NOMO-1 (cell line): ENCODE results near the gene CCDC194.

Experiments used
- DNase-seq, 2 experiments: peaks; one replicate each; lab custom pipeline; 2025; ENCODE audit not compliant: unreplicated experiment in 2 of 2; lab: John Stamatoyannopoulos, UW

Gene CCDC194

DNA sequence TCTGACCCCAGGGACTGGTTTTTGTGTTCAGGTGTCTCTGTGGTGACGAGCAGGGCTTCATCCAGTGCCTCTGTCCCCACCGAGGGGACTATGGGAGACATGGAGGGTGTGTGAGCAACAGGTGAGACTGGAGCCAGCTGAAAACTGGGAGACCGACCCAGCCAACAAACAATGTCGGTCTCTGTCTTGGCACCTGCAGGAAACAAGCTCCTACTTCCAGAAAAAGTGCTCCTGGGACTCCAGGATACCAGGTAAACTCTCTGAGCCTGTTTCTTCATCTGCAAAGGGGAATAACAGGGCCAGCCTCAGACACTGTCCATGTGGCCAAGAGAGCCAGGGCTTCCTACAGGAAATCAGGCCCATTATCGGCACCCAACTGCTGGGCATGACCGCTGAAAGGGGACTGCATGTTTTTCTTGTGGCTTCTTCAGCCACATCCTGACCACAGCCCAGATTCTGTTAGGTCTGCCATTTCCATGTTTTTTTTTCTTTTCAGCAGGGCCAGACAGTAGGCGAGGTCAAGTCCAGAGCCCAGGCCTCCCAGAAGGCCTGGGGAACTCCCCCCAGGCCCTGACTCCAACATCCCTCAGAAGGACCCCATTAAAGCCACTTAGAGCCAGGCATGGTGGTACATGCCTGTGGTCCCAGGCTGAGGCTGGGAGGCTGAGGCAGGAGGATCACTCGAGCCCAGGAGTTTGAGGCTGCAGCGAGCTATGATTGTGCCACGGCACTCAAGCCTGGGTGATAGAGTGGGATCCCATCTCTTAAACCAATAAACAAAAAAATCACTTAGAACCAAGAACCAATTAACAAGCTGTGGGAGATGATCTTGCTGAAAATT lies 12.3 kb upstream of the CCDC194 start:
- DNase-seq = no peak

DNA sequence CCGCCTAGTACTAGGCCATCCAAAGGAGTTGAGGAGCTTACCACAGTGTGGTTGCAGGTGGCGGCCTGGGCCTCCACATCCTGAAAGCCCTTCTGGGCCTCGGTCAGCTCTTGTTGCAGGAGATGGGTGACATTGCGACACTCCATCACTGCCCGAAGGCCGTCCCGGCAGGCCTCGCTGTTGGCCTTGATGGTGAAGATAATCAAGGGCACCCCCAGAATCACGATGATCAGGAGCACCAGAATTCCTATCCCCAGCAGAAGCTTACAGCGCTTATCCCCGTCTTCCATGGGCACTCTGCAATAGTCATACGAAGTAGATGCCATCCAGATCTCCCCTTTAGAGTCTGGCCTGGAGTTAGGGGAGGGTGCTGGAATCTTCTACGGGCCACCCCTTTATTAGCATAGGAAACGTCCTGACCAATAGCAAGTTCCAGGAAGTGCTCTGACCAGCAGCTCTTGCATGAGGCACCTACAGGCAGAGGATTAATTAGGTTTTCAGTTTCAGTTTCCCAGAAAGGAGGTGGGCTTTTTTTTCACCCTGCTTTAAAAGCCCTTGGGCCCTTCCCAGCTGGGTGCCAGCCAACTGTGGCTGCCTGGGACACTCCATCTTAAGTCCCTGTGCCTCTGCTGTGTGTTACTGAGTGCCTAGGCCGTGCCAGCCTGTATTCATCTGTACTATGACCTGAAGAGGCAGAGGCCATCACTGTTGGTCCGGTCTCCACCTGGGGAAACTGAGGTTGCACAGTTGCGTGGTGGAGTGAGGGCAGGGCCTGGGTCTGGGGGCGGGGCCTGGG lies 11.5 kb upstream of the CCDC194 start, which contains the start of gene BST2:
TSS of gene BST2 (minus strand) at position 381 of the 796 bp plus-strand sequence. CDS start at position 326, 55 bp downstream.
- peak; percentile 91 to 95 for DNase-seq

DNA sequence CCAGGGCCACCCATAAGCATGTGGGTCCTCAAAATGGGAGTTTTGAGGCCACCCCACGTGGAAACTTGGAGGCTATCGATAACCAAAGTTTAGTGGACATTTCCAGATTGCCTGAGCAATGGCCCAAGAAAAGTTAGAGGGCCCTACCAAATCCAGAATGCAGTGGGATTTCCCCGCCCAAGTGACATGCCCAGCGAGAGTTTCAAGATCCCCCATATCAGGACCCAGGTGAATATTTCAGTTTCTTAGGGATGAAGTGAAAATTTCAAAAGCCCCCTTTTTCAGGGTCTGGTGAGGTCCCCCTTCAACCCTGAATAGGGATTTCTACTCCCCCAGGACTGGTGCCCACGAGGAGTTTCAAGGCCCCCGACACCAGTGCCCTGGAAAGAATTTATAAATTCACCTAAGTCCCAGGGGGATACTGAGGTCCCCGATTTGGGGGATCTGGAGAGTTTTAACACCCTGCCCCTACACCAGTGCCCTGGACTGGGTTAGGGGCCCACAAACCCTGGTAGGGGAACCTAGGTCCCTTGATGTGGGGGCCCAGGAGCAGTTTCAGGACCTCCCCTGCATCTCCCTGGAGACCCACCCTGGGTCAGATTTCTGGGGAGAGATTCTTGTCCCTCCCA lies 10.7 kb upstream of the CCDC194 start:
- DNase-seq = no peak

DNA sequence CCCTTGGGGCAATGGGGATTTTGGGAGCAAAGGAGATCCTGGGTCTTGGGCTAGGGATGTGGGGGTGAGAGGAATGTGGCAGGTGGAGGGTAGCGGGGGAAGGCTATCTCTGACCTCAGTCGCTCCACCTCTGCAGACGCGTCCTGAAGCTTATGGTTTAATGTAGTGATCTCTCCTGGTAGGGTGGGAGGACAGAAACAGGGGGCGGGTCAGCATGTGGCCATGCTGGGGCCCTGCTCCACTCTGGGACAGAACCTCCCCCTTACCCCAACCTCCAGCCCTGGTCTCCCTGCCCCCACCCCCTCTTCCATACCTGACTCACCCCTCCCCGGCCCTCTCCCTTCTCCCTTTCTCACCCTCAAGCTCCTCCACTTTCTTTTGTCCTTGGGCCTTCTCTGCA lies 10.0 kb upstream of the CCDC194 start:
- no peak for DNase-seq

DNA sequence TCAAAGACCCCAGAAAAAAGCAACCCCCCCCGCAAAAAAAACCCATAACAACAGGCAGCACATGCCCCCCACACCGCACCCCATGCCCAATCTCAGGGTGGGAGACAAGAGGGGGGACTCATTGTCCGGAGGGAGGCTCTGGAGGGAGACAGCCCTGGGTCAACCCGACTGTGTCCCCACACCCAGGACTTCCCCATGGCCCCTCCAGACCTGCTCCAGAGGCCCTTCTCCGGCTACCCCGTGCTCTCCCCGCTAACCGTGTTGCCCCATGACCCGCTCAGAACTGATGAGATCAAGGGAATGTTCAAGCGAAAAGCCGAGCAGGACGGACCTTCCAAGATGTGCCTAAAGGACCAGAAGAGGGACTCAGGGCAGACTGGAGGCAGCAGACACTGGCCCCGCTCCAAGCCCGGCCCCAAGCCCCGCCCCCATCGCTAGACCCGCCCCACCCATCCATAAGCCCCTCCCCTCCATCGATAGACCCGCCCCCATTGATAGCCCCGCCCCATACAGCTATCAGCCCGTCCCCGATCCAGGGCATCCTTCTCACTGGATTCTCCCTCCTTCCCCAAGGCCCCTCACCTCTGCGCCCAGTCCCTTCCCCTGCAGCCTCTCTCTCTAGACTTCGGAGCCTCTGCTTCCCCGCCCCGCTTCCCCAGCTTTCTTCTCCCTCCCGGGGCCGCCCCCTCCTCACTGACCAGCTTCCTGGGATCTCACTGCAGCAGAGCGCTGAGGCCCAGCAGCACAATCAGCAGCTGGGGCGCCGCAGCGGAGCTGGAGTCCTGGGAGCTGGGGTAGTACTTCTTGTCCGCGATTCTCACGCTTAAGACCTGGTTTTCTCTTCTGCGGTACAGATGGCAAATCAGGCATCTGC lies 9.2 kb upstream of the CCDC194 start:
- no peak for DNase-seq

DNA sequence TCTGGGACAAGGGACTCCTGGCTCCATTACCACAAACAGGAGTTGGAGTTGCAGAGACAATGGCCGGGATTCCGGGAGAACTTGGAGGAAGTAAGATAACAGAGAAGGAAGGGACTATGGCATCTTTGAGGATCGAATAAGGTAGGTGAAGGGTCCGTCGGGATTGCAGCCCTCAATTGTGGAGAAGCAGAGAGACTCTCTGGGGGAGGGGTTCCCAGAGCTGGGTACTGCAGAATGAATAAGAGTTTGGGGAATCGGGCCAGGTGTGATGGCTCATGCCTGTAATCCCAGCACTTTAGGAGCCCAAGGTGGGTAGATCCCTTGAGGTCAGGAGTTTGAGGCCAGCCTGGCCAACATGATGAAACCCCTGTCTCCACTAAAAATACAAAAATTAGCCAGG lies 7.6 kb upstream of the CCDC194 start:
- DNase-seq = no peak

DNA sequence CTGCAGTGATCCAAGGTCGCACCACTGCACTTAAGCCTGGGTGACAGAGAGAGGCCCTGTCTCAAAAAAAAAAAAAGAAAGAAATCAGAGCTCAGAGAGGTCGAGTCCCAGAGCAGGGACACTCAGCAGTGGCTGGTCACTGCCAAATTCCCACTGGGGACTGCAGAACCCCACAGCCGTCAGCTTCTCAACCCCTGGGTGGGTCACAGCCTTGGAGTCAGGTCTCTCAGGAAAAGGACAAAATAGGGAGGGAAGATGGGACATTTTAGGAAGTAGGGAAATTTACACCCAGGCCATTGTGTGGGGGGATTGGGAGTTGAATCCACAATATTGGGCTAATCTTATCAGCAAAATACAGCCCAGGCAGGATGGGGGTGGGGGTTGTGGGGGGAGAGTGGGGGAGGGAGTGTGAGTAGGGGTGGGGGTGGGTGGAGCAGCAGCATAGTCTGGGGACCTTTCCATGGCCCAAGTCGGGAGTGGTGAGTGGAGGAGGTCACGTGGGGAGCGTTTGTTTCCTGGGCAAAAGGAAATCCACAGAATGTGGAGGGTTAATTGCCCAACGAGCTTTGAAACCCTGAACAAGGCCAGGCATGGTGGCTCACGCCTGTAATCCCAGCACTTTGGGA lies 5.0 kb upstream of the CCDC194 start:
- no peak for DNase-seq

DNA sequence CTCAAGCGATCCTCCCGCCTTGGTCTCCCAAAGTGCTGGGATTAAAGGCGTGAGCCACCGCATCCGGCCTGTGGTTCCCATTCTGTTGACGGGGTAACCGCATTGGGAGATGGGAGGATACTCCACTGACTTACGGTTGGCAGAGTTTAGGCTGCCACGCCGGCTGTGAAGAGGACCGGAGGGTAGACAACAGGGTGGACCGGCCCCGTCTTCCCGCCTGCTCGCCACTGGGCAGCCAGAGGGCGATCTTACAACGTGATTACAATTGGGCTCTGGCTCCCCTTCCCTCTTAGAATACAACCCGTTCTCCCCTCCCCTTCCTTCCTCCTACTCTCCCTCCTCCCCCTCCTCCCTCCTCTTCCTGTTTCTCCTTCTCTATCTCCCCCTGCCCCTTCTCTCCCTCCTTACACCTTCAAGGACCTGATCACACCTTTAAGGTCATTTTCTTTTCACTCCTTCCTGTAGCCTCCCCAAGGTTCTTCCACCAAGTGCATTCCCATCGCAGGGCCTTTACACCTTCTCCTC lies 957 bp upstream of the CCDC194 start:
- DNase-seq = peak; percentile 40 to 61

DNA sequence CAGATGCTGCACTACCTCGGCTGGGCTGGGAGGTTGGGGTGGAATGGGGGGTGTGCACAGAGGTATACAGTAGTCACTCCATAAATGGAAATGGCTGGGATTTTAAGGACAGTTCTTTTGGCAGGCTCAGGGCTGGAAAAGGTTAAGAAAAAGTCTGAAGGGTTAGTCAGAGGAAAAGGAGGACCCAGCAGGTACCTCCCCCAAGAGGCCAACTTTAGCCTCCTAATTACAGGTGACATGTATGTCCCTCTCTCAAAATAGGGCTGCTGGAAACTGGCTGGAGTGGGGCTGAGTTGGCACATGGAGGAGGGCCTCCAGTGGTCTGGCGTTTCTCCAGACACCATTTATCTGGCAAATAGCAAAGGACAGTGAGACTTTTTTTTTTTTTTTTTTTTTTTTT lies 994 bp downstream of the CCDC194 start:
- DNase-seq = no peak

DNA sequence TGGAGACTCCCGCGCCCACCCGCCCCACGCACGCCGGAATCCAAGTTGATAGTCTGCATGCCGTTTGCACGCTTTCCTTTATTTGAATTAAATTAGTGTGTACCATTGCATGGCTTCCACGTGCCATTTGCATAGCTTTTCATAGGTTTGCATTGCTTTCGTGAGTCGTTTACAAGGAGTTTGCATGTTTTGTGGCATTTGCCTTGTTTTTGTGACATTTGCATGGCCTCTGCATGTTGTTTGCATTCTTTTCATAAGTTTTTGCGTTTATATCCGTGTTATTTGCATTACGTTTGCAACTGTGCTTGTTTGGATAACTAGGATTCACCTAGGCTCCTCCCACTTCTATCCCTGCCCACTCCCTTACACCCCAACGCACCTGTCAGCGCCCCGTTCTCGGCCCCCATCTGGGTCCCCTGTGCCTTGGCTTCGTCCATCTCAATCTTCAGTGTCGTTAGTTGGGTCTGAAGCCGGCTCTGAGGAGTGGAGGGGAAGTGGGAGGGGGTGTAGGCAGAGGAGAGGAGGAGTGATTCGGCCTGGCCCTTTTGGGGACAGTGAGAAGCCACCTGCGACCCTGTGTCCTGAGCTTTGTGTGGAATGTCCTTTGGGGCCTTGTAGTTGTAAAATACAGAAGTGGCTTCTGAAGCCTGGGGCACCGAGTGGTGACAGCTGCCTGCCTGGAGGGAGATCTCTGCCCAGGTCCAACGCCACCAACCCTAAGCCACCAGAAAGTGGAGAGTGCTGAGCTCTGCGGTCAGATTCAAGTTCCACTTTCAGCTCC lies 2.4 kb downstream of the CCDC194 start:
- peak; percentile 73 for DNase-seq

DNA sequence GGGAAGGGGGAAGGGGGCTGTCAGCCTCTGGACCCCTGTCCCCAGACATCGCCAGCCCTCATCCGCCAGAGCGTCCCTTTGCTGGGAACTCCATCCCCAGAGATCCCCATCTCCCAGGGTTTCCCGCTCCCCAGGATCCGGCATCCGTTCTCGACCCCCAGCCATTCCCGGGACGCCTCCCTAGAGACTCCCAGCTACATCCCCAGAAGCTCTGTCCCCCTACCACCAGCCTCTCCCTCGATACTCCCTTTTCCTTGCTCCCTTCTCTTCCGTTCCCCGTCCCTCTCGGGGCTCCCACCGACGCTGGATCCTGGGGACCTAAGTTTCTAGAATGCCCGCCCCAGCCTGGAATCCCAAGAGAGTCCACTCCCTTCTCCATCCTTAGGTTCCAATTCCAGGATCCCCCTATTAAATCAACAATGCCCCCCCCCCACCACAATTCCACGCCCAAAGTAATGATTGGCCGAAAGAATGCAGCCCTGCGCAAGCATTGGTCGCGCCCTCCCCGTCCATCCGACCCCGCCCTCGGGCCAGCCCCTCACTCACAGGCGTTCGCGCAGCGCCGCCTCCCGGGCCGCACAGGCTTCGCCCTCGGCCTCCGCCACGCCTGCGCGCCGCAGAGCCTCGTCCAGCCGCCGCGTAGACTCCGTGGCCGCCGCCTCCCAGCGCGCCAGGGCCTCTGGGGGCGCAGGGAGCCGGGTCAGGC lies 3.2 kb downstream of the CCDC194 start:
- peak; percentile 87 to 90 for DNase-seq

DNA sequence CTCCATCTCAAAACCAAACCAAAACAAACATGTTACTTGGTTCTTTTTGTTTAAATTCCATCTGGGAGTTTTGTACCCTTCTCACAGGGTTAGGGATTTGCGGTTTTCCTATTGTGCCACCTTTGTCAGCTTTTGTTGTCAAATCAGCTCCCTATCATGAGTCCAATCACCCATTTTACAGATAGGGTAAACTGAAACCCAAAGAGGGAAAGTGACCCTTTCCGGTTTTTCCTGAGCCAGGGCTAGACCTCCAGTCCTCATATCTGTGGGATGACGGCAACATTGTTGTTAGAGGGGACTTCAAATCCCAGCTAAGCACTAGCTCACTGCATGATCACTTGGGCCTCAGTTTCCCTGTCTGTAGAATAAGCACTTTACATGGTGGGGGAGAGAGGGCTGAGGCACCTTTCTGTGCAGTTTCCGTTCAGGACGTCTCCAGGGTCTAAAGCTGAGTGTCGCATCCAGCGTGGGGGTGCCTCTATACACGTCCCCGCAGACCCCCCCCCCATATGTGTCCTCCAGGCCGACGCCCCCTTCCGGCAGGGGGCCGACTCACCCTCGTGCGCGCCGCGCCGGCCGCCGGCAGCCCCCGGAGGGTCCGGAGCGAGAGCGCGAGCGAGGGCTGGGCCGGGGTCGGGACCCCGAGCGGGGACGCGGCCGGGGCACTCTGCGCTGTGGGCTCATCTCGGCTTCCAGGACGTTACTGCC lies 3.9 kb downstream of the CCDC194 start:
- DNase-seq = no peak

DNA sequence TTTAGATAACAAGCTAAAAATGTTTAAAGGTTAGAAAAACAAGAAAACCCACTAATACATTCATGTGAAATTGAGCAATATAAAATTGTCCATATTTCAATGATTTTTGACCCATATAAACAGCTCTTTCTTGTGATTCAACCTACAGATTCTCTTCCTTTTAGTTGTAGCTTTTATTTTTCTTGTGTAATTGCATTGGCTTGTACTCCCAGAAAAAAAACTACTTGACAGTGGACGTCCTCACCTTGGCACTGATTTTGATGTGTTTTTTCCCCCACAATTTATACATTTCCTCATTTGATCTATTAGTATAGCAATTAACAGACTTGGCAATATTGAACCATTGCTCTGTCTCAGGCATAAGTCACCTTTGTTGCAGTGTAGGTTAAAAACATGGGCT lies 4.7 kb downstream of the CCDC194 start:
- DNase-seq = no peak

DNA sequence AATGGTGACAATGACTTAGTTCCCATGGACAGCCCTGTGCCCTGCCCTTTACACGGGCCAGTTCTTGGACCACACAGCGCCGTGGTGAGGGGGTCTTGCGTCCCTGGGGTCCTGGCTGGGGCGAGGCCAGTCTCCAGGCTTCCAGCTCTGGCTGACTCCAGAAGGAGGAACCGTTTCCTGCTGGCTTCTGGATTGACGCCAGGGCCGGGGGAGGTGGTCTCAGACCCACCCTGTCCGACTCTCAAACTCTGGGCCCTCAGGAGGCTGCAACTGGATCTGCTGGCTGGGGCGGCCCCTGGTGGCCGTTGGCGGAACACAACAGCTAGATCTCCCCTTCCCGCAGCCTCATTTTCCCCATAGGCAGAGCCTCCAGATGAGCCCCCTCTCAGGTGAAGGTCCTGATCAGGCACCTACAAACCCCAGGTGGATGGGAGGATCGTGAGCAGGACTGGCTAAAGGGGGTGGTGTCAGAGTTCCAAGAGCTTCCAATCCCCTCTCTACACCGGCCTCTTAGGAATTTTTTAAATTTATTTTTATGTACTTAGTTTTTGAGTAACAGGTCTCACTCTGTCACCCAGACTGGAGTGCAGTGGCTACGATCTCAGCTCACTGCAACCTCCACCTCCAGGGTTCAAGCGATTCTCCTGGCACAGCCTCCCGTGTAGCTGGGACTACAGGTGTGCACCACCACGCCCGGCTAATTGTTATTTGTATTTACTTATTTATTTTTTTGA lies 8.0 kb downstream of the CCDC194 start:
- peak; percentile 43 to 46 for DNase-seq

DNA sequence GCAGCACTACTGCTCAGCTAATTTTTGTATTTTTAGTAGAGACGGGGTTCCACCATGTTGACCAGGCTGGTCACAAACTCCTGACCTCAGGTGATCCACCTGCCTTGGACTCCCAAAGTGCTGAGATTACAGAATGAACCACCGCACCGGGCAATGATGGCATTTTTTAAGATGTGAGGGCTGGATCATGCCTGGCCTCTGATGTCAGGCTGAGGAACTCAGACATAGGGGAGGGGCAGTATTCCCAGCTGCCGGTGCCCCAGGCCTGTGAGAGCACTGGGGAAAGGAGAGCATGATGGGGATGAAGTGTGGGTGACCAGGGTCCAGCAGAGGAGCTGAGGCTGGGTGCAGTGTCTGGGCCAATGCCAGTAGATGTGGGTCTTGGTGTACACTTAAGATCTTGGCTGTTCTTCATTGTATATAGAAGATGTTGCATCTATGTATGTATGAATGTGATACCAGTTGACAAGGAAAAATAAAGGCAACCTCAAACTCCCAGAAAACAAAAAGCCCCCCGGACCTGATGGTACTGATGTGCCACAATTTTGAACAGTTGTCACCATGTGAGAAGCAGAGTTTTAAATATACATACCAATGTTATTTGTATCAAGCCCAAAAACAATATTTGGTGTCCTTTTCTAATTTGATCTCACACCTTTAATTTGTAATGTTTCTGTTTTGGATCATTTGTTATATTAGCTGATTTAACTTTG lies 13.4 kb downstream of the CCDC194 start:
- no peak for DNase-seq

DNA sequence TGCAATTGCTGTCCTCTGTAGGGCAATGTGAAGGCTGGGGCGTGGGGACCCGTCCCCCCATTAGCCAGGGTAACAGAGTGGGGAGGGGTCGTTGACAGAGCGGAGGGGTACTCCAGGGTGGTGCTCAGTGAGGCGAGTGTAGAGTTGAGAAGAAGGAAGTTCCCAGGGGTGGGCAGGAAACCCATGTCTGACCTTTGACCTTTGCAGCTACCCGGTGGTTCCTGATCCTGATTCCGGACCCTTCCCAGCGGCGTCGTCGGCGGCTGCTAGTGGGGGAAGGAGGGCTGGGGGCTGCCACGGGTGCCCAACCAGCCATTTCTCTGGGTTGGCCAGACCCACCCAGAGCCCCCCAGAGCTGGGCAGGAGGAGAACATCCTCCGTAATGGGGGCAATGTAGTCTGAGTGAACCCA lies 14.8 kb downstream of the CCDC194 start:
- no peak for DNase-seq
